Omental fat pad (tissue), 4 donors: ENCODE measurements around the gene GALNT14. TPM values are rescaled to one million over a fixed set of nuclear protein-coding genes. Genes with fewer than 3 reads are reported as not detected.

Source experiments
- ATAC-seq: fragments of 150-250 bp; one replicate; pipeline ENCODE4 v1.9.1; 2016; ENCODE audit warnings: mild to moderate bottlenecking, moderate library complexity; ENCODE audit not compliant: low FRiP score
- DNase-seq: peaks from one replicate; pipeline ENCODE4 v3.0.0-alpha.2; 2019; ENCODE audit warnings: low spot score
- total RNA-seq, 4 donors: library from RNA; depleted of rRNA; stranded (reverse); fragments of >200 nt; gene quantifications; one replicate each; pipeline ENCODE4 v1.1.0, GENCODE V29; 2016
- TF ChIP-seq, protein P1 (sequence below), 3 donors: fragments of 450-650 bp; IDR thresholded peaks; one replicate each; pipeline ENCODE4 v1.5.1; 2016 to 2017; ENCODE audit warnings: antibody characterized with exemption in 3 of 3, mild to moderate bottlenecking in 3 of 3, moderate library complexity in 2 of 3

The GALNT14 gene
- total RNA-seq, 4 donors from 2014 or later: 0.65 to 2.6 (median 2.0) TPM

DNA sequence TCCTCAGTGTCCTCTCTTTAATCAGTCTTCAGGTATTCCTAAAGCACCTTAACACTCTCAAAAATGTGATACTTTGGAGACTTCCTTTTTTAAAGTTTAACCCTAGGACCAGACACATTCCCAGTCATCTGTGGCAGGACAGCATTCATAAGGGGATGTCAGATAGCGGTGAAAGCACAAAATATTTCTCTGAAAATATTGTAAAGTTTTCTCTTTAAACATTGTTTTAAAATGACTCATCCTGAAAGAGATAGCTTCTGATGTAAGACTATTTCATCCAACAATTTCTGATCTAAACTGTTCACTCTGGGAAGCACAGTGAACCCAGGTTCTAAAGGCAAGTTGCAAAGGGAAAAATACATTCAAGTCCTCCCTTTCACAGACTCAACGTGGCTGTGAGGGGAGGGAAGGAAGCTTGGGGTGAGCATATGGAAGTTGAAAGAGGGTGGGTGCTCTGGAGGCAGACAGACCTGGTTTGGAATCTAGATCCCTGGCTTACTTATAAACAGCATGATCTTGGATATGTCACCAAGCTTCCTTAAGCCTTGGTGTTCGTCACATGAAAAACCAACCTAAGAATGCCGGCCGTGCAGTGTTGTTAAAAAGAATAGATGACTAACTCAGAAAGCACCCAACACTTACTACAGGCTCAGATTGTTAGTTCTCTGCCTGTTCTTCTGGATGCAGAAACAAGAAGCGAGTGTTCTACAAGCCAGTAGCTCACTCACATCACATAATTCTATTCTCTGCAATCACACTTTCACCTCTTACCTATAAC, 12.1 kb downstream of the GALNT14 start:
- DNase-seq (no peak), ATAC-seq (no peak)
- TF ChIP-seq, protein P1, sequence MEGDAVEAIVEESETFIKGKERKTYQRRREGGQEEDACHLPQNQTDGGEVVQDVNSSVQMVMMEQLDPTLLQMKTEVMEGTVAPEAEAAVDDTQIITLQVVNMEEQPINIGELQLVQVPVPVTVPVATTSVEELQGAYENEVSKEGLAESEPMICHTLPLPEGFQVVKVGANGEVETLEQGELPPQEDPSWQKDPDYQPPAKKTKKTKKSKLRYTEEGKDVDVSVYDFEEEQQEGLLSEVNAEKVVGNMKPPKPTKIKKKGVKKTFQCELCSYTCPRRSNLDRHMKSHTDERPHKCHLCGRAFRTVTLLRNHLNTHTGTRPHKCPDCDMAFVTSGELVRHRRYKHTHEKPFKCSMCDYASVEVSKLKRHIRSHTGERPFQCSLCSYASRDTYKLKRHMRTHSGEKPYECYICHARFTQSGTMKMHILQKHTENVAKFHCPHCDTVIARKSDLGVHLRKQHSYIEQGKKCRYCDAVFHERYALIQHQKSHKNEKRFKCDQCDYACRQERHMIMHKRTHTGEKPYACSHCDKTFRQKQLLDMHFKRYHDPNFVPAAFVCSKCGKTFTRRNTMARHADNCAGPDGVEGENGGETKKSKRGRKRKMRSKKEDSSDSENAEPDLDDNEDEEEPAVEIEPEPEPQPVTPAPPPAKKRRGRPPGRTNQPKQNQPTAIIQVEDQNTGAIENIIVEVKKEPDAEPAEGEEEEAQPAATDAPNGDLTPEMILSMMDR (IDR thresholded peaks at IDR 0.05): no peak

DNA sequence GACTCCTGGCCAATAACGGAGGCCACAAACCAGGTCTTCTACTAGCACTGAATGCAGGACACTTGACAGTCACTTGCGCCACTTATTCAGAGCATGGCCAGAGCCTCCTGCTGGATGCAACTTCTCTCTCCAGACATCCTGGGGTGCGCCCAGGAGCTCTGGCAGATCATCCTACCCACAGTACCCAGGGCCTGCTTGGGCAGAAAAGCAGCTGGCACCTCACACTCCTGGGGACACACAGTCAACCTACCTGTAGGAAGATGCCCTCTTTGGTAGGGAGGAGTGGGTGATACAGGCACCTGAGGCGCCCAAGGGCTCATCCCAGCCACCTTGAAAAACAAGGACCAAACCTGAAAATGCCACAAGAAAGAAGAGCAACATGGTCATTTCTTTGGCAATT, 13.3 kb downstream of the GALNT14 start:
- TF ChIP-seq, protein P1 (IDR thresholded peaks at IDR 0.05): no peak

DNA sequence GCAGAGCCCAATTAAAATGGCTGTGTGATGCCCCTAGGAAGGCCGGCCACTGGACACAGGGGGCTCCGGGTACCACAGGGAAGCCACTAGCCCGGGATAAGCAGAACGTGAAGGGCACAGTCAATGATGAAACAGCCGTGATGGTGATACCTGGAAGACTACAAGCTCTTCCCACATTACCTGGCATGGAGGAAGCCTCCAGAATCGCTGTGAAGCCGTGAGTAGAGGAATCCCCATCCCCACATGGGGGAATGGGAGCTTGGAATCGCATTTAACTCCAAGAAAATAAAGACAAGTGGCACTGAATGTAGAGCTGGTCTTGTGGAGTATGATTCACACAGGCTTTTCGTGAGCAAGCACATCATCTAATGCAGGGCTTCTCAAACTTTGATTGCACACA, 16.1 kb downstream of the GALNT14 start:
- no peak for DNase-seq
- ATAC-seq: no peak

More for the DNA sequence above, 13.3 kb downstream of the GALNT14 start:
- ATAC-seq: no peak
- DNase-seq: no peak

DNA sequence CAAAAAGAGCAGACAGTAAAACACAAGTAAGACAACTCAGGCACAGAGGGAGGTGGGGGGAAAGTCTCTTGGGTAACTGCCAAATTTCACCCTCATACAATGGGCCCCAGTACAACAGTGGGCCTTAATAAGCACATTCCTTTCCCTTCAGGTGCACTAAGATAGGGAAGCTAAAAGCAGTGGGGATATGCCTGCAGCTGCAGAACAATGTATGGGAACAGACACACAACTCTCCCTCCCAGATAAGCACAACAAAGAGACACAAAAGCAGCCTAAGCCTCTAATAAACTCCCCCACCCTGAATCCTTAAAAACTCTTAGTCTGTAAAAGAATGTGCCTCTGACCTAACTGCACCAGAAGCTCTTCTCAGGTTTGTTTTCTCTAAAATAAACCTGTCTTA, 24.5 kb downstream of the GALNT14 start:
- ATAC-seq: no peak
- TF ChIP-seq, protein P1 (IDR thresholded peaks at IDR 0.05): no peak

More for the DNA sequence above, 16.1 kb downstream of the GALNT14 start:
- TF ChIP-seq, protein P1 (IDR thresholded peaks at IDR 0.05): no peak

DNA sequence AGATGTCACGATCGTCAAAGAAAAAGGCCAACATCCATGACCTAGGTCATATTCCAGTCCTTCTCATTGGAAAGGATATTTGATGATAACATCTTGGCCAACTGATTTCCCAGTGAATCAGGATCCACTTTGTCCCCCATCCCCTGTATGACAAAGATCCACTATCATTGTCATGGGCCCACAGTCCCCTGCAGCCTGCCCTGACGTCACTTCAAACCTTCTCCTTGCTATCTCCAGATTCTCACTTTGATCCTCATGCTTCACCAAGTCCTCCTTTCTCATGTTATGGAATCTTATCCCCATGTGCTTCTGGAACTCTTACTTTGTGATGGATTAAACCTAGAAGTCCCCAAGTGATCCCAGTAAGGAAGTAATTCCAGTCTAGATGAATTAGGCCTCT, 25.7 kb downstream of the GALNT14 start:
- TF ChIP-seq, protein P1 (IDR thresholded peaks at IDR 0.05): no peak
- no peak for DNase-seq
- ATAC-seq: no peak

More for the DNA sequence above, 24.5 kb downstream of the GALNT14 start:
- no peak for DNase-seq

DNA sequence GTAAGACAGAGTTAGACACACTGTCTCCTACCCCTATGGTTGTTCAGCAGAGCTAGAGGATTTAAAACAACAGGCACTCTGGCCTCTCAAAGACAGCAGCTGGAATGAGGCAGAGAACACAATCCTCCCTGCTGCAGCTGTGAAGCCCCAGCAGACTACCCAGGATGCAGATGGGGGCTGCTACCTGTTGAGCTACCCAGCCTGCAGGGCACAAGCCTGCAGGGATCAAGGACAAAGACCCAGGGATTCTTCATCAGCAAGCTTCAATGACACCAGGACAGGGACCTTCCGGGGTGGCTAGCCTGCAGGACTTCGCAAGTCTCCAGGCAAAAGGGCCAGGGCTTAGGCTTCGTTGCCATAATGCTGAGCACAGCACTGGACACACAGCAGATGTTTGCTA, 27.2 kb downstream of the GALNT14 start:
- DNase-seq: no peak
- no peak for ATAC-seq
- TF ChIP-seq, protein P1 (IDR thresholded peaks at IDR 0.05): no peak

DNA sequence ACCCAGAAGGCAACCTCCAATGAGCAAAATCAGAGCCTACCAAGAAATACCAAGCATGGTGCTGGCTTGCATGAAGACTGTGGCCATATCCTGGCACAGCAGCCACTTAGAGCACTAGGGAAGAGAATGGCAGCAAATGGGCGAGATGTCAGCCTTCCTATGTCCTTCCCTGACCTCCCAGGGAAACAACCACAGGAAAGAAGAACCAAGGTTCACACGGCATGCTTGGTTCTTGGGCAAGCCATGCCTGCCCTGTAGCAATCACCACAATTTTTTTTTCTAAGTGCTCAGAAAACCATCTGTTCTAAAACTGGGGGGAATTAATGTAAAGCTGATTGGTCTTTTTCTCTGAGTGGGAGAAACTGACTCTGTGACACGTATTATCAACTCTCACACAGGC, 27.8 kb downstream of the GALNT14 start:
- TF ChIP-seq, protein P1 (IDR thresholded peaks at IDR 0.05): no peak
- ATAC-seq (no peak), DNase-seq (no peak)
